ENCODE results near the gene UBE2I. TPM values are rescaled to one million over a fixed set of nuclear protein-coding genes. Genes with fewer than 3 reads are reported as not detected.

UBE2I gene
- total RNA-seq, result 34.5 and 67.3 TPM in 2 replicates

DNA sequence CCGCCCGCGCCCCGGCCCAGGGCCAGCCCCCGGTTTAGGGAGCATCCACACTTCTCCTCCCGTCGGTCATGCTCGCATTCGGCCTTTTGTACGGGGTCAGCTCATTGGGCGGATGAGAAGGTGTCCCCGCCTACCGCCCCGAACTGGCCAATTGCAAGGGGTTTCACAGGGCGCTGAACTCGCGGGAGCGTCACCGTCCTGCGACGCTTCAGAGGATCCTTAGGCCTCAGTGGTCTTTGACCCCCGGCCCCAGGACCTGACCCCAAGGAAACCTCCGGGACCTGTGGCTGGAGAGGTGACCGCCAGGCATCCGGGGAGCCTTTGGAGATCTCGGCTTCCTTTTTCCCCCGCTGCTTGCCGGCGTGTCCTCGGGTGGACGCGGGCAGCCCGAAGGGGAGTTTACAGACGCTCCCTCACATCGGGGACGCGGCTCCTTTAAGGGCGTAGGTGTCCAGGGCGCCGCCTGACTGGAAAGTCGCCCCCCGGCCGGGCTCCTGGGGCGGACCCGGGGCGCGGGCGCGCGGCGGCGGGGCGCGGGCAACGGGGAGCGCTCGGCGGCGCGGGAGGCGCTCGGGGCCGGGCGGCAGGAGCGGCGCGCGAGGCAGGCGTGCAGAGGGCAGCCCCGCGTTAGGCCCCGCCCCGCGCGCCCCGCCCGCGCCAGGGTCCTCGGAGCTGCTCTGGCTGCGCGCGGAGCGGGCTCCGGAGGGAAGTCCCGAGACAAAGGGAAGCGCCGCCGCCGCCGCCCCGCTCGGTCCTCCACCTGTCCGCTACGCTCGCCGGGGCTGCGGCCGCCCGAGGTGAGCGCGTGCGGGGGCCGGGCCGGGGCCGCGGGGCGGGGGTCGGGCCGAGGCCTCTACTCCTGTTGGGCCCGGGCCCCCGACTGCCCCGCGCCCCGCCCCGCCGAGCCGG lies at the start of gene UBE2I:
Gene UBE2I, plus strand, starts transcription at position 660 of the 909 bp plus-strand sequence. CDS start 4,395 bp downstream, outside the sequence.

DNA sequence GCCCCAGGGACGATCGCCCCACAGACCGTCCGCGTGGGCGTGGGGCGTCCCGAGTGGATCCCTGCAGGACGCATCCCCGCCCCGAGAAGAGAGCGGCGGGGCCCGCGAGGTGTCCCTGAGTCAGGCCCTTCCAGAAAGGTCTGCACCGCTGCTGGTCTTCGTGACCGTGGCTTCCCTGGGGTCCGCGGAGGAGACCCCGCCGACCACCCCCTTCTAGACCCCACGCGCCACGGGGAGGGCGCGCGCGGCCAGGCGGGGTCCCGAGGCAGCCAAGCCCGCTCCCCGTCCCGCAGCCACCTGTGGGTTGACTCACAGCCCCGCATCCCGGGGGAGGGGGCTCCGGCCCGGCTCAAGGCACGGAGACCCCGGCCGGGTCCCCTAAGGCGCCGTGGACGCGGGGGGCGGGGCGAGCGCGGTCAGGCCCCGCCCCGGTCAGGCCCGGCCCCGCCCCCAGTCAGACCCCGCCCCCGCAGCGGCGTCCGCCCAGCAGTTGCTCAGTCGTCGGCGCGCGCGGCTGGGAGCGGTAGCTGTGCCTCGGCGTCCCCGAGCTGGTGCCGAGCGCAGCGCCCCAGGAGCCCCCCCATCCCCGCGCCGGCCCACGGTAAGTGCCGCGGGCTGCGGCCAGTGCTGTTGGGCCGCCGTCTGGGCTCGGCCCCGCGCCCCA lies 23.8 kb downstream of the UBE2I start, which contains the start of gene BAIAP3:
Gene BAIAP3, plus strand, starts transcription at position 497 of the 664 bp plus-strand sequence. CDS start 4,905 bp downstream, outside the sequence.

DNA sequence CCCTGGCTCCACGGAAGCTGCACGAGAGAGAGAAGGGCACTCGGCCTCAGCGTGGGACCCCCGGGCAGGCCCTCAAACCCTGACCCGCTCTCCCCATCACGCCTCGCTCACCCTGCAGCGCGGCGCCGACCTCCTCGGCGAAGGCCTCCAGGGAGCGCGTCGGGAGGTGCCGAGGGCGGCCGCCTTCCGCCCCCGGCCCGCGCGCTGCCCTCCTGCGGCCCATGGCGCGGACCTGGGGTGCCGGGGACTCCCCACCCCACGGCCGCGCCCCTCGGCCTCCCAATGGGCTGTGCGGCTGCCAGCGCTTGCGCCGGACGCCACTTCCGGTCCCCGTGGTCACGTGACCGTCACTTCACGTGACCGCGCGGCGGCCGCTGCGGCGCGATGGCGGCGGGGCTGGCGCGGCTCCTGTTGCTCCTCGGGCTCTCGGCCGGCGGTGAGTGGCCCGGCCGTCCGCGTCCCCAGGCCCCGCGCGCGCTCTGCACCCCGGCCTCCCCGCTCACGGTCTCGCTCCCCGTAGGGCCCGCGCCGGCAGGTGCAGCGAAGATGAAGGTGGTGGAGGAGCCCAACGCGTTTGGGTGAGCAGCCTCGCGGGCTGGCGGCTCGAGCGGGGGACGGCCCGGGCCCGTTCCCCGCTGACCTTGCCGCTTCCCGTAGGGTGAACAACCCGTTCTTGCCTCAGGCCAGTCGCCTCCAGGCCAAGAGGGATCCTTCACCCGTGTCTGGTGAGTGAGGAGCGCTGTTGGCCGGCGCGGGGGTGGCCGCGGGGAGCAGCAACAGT lies 42.3 kb downstream of the UBE2I start, which contains the start of the genes GNPTG and TSR3:
Gene GNPTG, plus strand, starts transcription at position 350 of the 781 bp plus-strand sequence. Its CDS starts 35 bp downstream, at position 385.
Gene TSR3, minus strand, starts transcription at position 297 of the 781 bp plus-strand sequence. Its CDS starts 74 bp downstream, at position 223.

Other genes with a start within 250 kb of the UBE2I start
- not detected in 2 replicates for gene SSTR5, start 236.9 kb upstream of the UBE2I start, total RNA-seq
- not detected in 2 replicates for gene C1QTNF8, start 213.4 kb upstream of the UBE2I start, total RNA-seq
- 2.6 and 2.8 TPM in 2 replicates for gene CACNA1H, start 156.5 kb upstream of the UBE2I start, total RNA-seq
- gene TPSG1, start 84.4 kb upstream of the UBE2I start, total RNA-seq, result not detected in 2 replicates
- not detected in 2 replicates for gene TPSB2, start 79.5 kb upstream of the UBE2I start, total RNA-seq
- gene TPSAB1, start 68.9 kb upstream of the UBE2I start, total RNA-seq, result not detected in 2 replicates
- not detected in 2 replicates for gene TPSD1, start 53.6 kb upstream of the UBE2I start, total RNA-seq
- 0.09 and 0.12 TPM in 2 replicates for gene BAIAP3, start 24.0 kb downstream of the UBE2I start, total RNA-seq
- gene TSR3, start 42.2 kb downstream of the UBE2I start, total RNA-seq, result 77.6 and 105 TPM in 2 replicates
- 43.7 and 70.5 TPM in 2 replicates for gene GNPTG, start 42.3 kb downstream of the UBE2I start, total RNA-seq
- 8.8 and 14.0 TPM in 2 replicates for gene UNKL, start 105.1 kb downstream of the UBE2I start, total RNA-seq
- 12.9 and 22.3 TPM in 2 replicates for gene UQCC4, start 111.1 kb downstream of the UBE2I start, total RNA-seq
- gene PERCC1, start 121.4 kb downstream of the UBE2I start, total RNA-seq, result not detected in 2 replicates
- 0.26 and 0.58 TPM in 2 replicates for gene CCDC154, start 134.9 kb downstream of the UBE2I start, total RNA-seq
- gene CLCN7, start 165.4 kb downstream of the UBE2I start, total RNA-seq, result 64.2 and 80.8 TPM in 2 replicates
- gene PTX4, start 179.3 kb downstream of the UBE2I start, total RNA-seq, result 1.9 TPM in 1 of 2 replicates, not detected in the other
- 14.7 and 19.1 TPM in 2 replicates for gene TELO2, start 183.7 kb downstream of the UBE2I start, total RNA-seq
- gene TMEM204, start 224.0 kb downstream of the UBE2I start, total RNA-seq, result 18.1 and 32.6 TPM in 2 replicates